Measurements from ENCODE around the gene ST7.

GRCh38 chr7:117130262-117130661, 177.0 kb downstream of the ST7 start:
- TF ChIP-seq CTCF (optimal IDR thresholded peaks at IDR 0.05 in 1 of 3, IDR thresholded peaks at IDR 0.05 in 1 of 3, conservative IDR thresholded peaks at IDR 0.05 in 1 of 3; ENCODE audit: extremely low read depth in 1 of 3, insufficient read depth in 2 of 3, low read length in 3 of 3) (no peak), EZH2 (IDR thresholded peaks at IDR 0.05; ENCODE audit: low read length) (no peak)
